Heart left ventricle (tissue), 16 donors: Measurements from ENCODE around the gene DAAM2. TPM values are rescaled to one million over a fixed set of nuclear protein-coding genes. Genes with fewer than 3 reads are reported as not detected.

Source experiments
- ATAC-seq, 4 donors: fragments of 200-7000 bp; cut with Tn5 transposase; one replicate each; pipeline ENCODE4 v1.9.1; 2020 to 2022; ENCODE audit warnings: moderate library complexity in 4 of 4, mild to moderate bottlenecking in 3 of 4, moderate number of reproducible peaks in 1 of 4
- DNase-seq, 5 donors: peaks; one replicate each; pipeline ENCODE4 v3.0.0-alpha.2; 2020
- H3K27ac ChIP-seq, 12 donors: fragments of 200-600 bp; sonication (generic) in 4 of 12; one replicate each; pipeline versions ENCODE4 v1.5.0 to v1.8.0; 2016 to 2022; ENCODE audit warnings: mild to moderate bottlenecking in 2 of 12
- H3K27me3 ChIP-seq, 9 donors: fragments of 200-600 bp; sonication (generic) in 2 of 9; one replicate each; pipeline versions ENCODE4 v1.5.1 to v1.8.0; 2016 to 2022; ENCODE audit warnings: mild to moderate bottlenecking in 3 of 9
- H3K36me3 ChIP-seq, 9 donors: fragments of 200-600 bp; sonication (generic) in 2 of 9; one replicate each; pipeline versions ENCODE4 v1.5.0 to v1.8.0; 2018 to 2022; ENCODE audit warnings: mild to moderate bottlenecking in 2 of 9
- H3K4me1 ChIP-seq, 12 donors: fragments of 200-600 bp; sonication (generic) in 4 of 12; one replicate each; pipeline versions ENCODE4 v1.5.0 to v1.8.0; 2016 to 2022; ENCODE audit warnings: mild to moderate bottlenecking in 3 of 12
- H3K4me3 ChIP-seq, 12 donors: fragments of 200-600 bp; sonication (generic) in 4 of 12; one replicate each; pipeline versions ENCODE4 v1.5.0 to v1.8.0; 2017 to 2022; ENCODE audit warnings: mild to moderate bottlenecking in 9 of 12, moderate library complexity in 4 of 12
- H3K9me3 ChIP-seq, 12 donors: fragments of 200-600 bp; sonication (generic) in 4 of 12; one replicate each; pipeline versions ENCODE4 v1.5.0 to v1.8.0; 2016 to 2022; ENCODE audit warnings: mild to moderate bottlenecking in 1 of 12
- CTCF ChIP-seq, 12 donors: fragments of 200-600 bp; sonication (generic) in 4 of 12; IDR thresholded peaks; one replicate each; pipeline versions ENCODE4 v1.5.0 to v1.8.0; 2018 to 2022; ENCODE audit warnings: antibody characterized with exemption in 12 of 12, mild to moderate bottlenecking in 5 of 12
- POLR2A ChIP-seq, 2 donors: fragments of 450-650 bp; IDR thresholded peaks; one replicate each; pipeline ENCODE4 v1.6.1; 2017; ENCODE audit warnings: antibody characterized with exemption in 2 of 2, mild to moderate bottlenecking in 2 of 2, moderate library complexity in 2 of 2
- WGBS, 4 donors: extraction: QIAGEN DNeasy Blood & Tissue Kit in 2 of 4; methylation state at CpG; one replicate each; pipeline versions ENCODE4 v1.1.5 to v1.1.7; 2013 to 2018; 5-methylcytosine and 5-hydroxymethylcytosine counted together
- intact Hi-C, 10 donors: fragments of 100-400 bp; cut with DNase I; formaldehyde crosslinking; loops; one replicate each; pipeline versions ENCODE4 v1.11.1 to v1.14.2; 2022
- polyA plus RNA-seq, 2 donors: library from polyadenylated mRNA; stranded (reverse); fragments of 200-250 nt; gene quantifications; one replicate each; pipeline ENCODE4 v1.2.3, GENCODE V29; 2013
- total RNA-seq, 9 donors: library from RNA; depleted of rRNA in 2 of 9; stranded (reverse); fragments of >200 nt in 2 of 9; fragmentation: NEBNext Ultra II Directional in 3 of 9; extraction: Animal tissue kit (Norgen Biotek cat#: 25700) in 3 of 9; gene quantifications; one replicate each; pipeline versions ENCODE4 v1.1.0 to v1.2.4, GENCODE V29; 2016 to 2023
- donor health status: ischemic (EF 13 %, LVEDD 7.1; RV severe dilation, severe dysfunction).
- donor health status: healthy with polysubstance abuse.
- donor health status: DM: no; HTN: yes; CAD: no.
- donor health status: DM: no; HTN: no; CAD: no.
- donor health status: ischemic (EF 25% LVEDD 6.9; RV normal size, moderate dysfunction).
- donor health status: ischemic (EF 25% LVEDD 5.7; RV mildly dilated, moderate dysfunction).
- donor health status: healthy.
- donor health status: DM: yes; HTN: yes; CAD: no.
- donor health status: ischemic (EF 35%, LVEDD 5.7; RV mildly dilated, moderate dysfunction).
- donor health status: nonischemic (EF 11% LVEDD 7.7; RV severe dilation, severe dysfunction).
- donor health status: DM: yes; HTN: yes; CAD: no.
- donor health status: PGD.
- donor health status: ischemic (EF 29% LVEDD 5.4; RV normal size, mild dysfunction).
- donor health status: nonischemic (EF 23%, LVEDD 6.1; RV moderate dilation, normal function).

DAAM2 gene
- total and polyA plus RNA-seq, 11 donors, result 6.4 to 20.9 (median 13.6) TPM

- Histone ChIP-seq H3K27ac (no peak overlapping the region), H3K9me3 (no peaks in the 10 kb centered on the region), H3K4me1 (peaks cover 0 to 41% (median 9%) of the 10 kb centered on the region in 12 donors), H3K27me3 (no peaks in the 10 kb centered on the region), H3K36me3 (no peaks in the 10 kb centered on the region), H3K4me3 (no peak overlapping the region)
- DNase-seq (no peak), ATAC-seq (no peak)
- 11 to 52% (median 24%) methylated on average over 2 to 3 of the region's 3 CpGs for WGBS, 4 donors
- intact Hi-C loops, result no loop called here
- TF ChIP-seq CTCF (IDR thresholded peaks at IDR 0.05), result no peak
- TF ChIP-seq POLR2A (IDR thresholded peaks at IDR 0.05), result no peak
These were observed 49.1 kb downstream of the DAAM2 start for GRCh38 chr6:39841291-39841690.

- WGBS, 4 donors, result 85 to 91% (median 88%) methylated on average over 4 of the region's 4 CpGs
- Histone ChIP-seq H3K4me1 (peaks cover 0 to 41% (median 13%) of the 10 kb centered on the region in 12 donors), H3K27ac (no peak overlapping the region), H3K4me3 (no peak overlapping the region), H3K36me3 (no peaks in the 10 kb centered on the region), H3K9me3 (no peaks in the 10 kb centered on the region), H3K27me3 (no peaks in the 10 kb centered on the region)
- intact Hi-C loops, result no loop called here
- DNase-seq, result no peak
- no peak for TF ChIP-seq POLR2A (IDR thresholded peaks at IDR 0.05)
- TF ChIP-seq CTCF (IDR thresholded peaks at IDR 0.05), result no peak
- ATAC-seq, result no peak
These were observed 49.7 kb downstream of the DAAM2 start for GRCh38 chr6:39841923-39842322.

DNA sequence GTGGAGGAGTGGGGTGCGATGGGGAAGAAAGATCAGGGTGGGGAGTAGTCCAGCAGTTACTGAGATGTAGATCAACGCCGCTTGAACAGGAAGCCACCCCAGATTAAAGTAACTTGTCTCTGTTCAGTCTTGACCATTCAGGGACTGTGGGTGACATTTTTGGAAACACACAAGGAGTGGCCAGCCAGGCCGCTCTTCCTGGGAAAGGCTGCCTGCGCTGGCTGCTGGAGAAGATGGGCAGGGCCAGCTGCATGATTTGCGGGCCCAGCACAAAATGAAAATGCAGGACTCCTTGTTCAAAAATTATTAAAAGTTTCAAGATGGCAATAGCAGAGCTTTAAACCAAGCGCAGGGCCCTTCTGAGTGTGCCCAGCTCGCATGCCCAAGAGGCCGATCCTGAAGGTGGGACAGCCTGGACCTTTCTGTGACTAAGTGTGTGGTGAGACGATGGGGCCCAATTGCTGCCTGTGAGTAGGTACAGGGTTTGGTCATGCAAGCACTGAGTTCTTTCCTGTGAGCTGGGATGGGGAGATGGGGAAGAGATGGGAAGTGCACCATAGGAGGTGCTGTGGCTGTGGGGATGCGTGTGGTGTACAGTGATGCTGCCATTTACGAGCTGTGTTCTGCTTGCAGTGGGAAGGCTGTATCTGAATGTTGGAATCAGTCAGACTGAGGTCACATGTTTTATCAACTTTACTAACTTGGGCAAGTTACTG, 51.3 kb downstream of the DAAM2 start:
- ATAC-seq, result peak in 3 of 4 donors; percentile 43 to 54 (median 52)
- H3K4me3 ChIP-seq, result no peak overlapping the region

More for the DNA sequence above, 51.3 kb downstream of the DAAM2 start:
- Histone ChIP-seq H3K36me3 (no peaks in the 10 kb centered on the region), H3K27me3 (no peaks in the 10 kb centered on the region), H3K4me1 (peaks cover 0 to 53% (median 24%) of the 10 kb centered on the region in 12 donors), H3K9me3 (no peaks in the 10 kb centered on the region), H3K27ac (peak overlapping the region in 6 of 12 donors; percentile 20 to 52 (median 28))
- TF ChIP-seq POLR2A (IDR thresholded peaks at IDR 0.05) (no peak), CTCF (IDR thresholded peaks at IDR 0.05) (peak in 2 of 12 donors; percentile 9 to 11)
- intact Hi-C loops, result no loop called here
- 62 to 76% (median 66%) methylated on average over 12 of the region's 12 CpGs for WGBS, 4 donors
- no peak for DNase-seq
